ENCODE results near the gene NHEJ1. TPM values are rescaled to one million over a fixed set of nuclear protein-coding genes. Genes with fewer than 3 reads are reported as not detected.

Gene NHEJ1
- total and polyA plus RNA-seq, 2 of the 13 experiments (the other 11 are each of a cell fraction or from before 2014, with no cell fraction given): 30.0 to 30.7 TPM

GRCh38 chr2:219029829-219030165 lies 130.8 kb downstream of the NHEJ1 start (continued):
- TF ChIP-seq ARNTL (CRISPR knock-in tag; IDR thresholded peaks at IDR 0.05): no peak
- no peak for TF ChIP-seq NKX3-1 (CRISPR knock-in tag; IDR thresholded peaks at IDR 0.05)
- TF ChIP-seq NR2F1 (CRISPR knock-in tag; IDR thresholded peaks at IDR 0.05): no peak
- no peak for TF ChIP-seq SMAD3 (CRISPR knock-in tag; IDR thresholded peaks at IDR 0.05)
- peak; percentile 89; the same call in 1 of the 2 replicates for TF ChIP-seq AHR (CRISPR knock-in tag; IDR thresholded peaks at IDR 0.05)
- TF ChIP-seq SAP130 (CRISPR knock-in tag; IDR thresholded peaks at IDR 0.05; ENCODE audit: low read depth): 0 out of 2 replicates have a peak, but pooled peaks have one; percentile 17
- TF ChIP-seq ZNF510 (CRISPR knock-in tag; IDR thresholded peaks at IDR 0.05; ENCODE audit: low read depth): no peak
- no peak for TF ChIP-seq POGK (CRISPR knock-in tag; conservative IDR thresholded peaks at IDR 0.05)
- no peak for TF ChIP-seq ZNF143 (CRISPR knock-in tag; IDR thresholded peaks at IDR 0.05)
- TF ChIP-seq ETV5 (CRISPR knock-in tag; IDR thresholded peaks at IDR 0.05; ENCODE audit: borderline replicate concordance): no peak; the same call in 1 of the 2 replicates
- TF ChIP-seq TRIM24 (CRISPR knock-in tag; IDR thresholded peaks at IDR 0.05): no peak
- TF ChIP-seq KLF9 (CRISPR knock-in tag; IDR thresholded peaks at IDR 0.05; ENCODE audit: low read depth): no peak
- no peak for TF ChIP-seq ZNF639 (CRISPR knock-in tag; conservative IDR thresholded peaks at IDR 0.05)
- TF ChIP-seq NFE2 (CRISPR knock-in tag; IDR thresholded peaks at IDR 0.05): no peak
- TF ChIP-seq KMT2A (CRISPR knock-in tag; IDR thresholded peaks at IDR 0.05): no peak
- no peak for TF ChIP-seq ASH2L (IDR thresholded peaks at IDR 0.05; ENCODE audit: insufficient read length, low read depth, low read length)
- no peak for TF ChIP-seq SNRNP70 (IDR thresholded peaks at IDR 0.05; ENCODE audit: low read depth, low read length)
- TF ChIP-seq ATF2 (CRISPR knock-in tag; IDR thresholded peaks at IDR 0.05): 0 out of 2 replicates have a peak, but pooled peaks have one; percentile 25
- TF ChIP-seq TBX3 (IDR thresholded peaks at IDR 0.05; ENCODE audit: borderline replicate concordance): no peak
- no peak for TF ChIP-seq BRCA1 (CRISPR knock-in tag; IDR thresholded peaks at IDR 0.05)
- TF ChIP-seq ZNF264 (CRISPR knock-in tag; IDR thresholded peaks at IDR 0.05): no peak
- no peak for TF ChIP-seq AGO2 (optimal IDR thresholded peaks at IDR 0.05; ENCODE audit: low read depth, low read length)
- TF ChIP-seq ZNF670 (CRISPR knock-in tag; IDR thresholded peaks at IDR 0.05; ENCODE audit: borderline replicate concordance): no peak
- TF ChIP-seq GATAD2A (CRISPR knock-in tag; IDR thresholded peaks at IDR 0.05): peak; percentile 37; the same call in 1 of the 2 replicates
- TF ChIP-seq SMC3 (IDR thresholded peaks at IDR 0.05; ENCODE audit: low read length): peak; percentile 79
- TF ChIP-seq GFI1 (CRISPR knock-in tag; IDR thresholded peaks at IDR 0.05; ENCODE audit: borderline replicate concordance): no peak
- TF ChIP-seq HNRNPH1 (optimal IDR thresholded peaks at IDR 0.05; ENCODE audit: low read depth, low read length): no peak
- TF ChIP-seq ZNF891 (CRISPR knock-in tag; IDR thresholded peaks at IDR 0.05): no peak
- TF ChIP-seq THAP8 (CRISPR knock-in tag; IDR thresholded peaks at IDR 0.05; ENCODE audit: borderline replicate concordance): no peak
- TF ChIP-seq SNAI1 (CRISPR knock-in tag; IDR thresholded peaks at IDR 0.05; ENCODE audit: borderline replicate concordance): no peak

Measured in HepG2 (cell line).